Muscle of back (tissue), 11 donors: ENCODE data around the gene ZBTB16. TPM values are rescaled to one million over a fixed set of nuclear protein-coding genes. Genes with fewer than 3 reads are reported as not detected.

Experiments
- DNase-seq, 3 donors: peaks; one replicate each; pipeline versions ENCODE4 v3.0.0 to v3.0.0-alpha.2; 2013
- polyA plus RNA-seq, 10 donors: library from polyadenylated mRNA; unstranded; fragments of 120-200 nt; gene quantifications; one replicate each; pipeline ENCODE4 v1.2.1, GENCODE V29; 2013; ENCODE audit not compliant: insufficient read length in 10 of 10

The ZBTB16 gene
- polyA plus RNA-seq, 10 donors = 3.2 to 10.1 (median 5.9) TPM

DNA sequence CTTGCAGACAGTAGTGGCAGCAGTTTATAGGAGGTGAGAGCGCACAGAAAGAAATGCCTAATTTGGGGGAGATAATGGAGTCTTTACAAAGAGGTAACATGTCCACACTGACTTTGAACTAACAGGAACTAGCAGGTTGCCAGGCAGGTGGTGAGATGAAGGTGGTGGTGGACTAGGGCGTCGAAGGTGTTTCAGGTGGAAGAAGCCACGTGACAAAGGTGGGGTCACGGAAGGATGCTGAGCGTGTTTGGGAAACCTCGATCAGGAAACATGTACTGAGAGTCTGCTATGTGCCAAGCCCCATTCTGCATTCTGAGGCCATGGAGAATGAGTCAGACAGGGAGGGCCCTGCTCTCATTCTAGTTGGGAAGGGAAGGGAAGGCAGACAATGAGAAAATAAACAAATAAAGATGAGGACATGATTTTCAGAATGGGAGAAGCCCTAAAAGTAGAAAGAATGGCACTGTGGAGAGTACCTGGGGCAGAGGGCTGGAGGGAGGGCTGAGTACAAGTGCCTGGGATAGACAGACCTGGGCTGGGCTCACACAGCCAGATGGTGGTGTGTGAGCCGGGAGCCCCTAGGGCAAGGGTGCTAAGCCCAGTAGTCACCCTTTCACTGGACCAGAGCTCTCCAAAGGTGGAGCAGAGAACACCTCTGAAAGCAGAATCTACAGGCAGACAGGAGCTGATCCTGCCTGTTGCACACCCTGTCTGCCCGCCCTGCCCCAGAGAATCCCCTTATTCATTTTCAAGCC is 220.5 kb downstream of the ZBTB16 start:
- DNase-seq = no peak

GRCh38 chr11:114280696-114281095 is 221.2 kb downstream of the ZBTB16 start:
- peak; percentile 64 to 72 (median 69) for DNase-seq

GRCh38 chr11:114281388-114281956 is 222.0 kb downstream of the ZBTB16 start:
- DNase-seq = no peak

- DNase-seq = no peak
Observed at GRCh38 chr11:114282488-114282887, 223.0 kb downstream of the ZBTB16 start.

GRCh38 chr11:114283422-114283821 is 223.9 kb downstream of the ZBTB16 start:
- DNase-seq = no peak

DNA sequence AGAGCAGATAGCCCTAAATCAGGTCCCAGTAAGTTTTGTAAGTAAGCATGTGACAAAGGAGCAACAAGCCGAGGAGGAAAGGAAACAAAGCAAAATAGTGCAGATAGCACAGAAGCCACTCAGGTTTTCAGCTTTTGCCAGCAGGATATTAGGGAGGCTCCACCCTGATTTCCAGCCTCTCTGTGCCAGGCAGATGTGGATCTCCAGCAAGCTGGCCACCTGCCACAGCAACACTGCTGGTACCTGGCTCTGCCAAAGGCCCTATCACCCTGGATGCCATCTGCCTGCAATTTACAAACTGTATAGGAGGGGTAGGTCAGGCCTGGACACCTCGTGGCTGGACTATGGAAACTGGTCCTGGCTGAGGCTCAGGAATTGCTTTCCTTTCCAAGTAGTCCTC is 224.5 kb downstream of the ZBTB16 start:
- no peak for DNase-seq

GRCh38 chr11:114284914-114285313 is 225.4 kb downstream of the ZBTB16 start:
- no peak for DNase-seq

DNA sequence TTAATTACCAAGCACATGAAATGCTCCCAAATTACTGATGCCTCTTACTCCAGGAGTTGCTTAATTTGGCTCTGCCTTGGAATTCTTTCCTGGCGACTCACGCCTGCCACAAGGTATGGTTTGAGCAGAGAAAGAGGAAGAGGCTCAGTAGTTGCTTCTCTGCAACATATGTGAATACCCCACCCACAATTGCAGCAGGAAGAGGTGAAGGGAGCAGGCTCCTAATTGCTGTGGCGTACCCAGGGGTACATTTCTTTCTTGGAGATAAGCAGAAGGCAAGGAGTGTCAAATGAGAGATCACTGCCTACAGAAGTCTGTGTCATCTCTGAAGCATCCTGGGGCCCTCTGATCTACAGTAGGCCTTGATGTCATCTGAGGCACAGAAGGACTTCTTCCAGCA is 226.1 kb downstream of the ZBTB16 start:
- peak in 1 of 3 donors; percentile 55 for DNase-seq

DNA sequence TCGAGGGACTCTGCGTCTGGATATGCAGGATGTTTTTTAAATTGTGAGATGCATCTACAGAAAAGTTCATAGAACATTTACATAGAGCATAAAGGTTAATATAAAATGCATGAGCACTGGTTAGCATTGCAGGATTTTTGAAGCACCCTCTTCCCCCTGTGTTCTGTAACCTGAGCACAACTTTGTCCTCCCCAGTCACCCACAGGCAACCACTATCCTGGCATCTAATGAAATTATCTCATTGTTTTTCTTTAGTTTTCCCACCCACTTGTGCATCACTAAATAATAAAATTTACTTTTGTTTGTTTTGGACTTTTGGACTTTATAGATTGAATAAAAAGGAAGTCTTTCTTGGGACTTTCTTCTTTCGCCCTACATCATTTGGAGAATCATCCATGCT is 226.7 kb downstream of the ZBTB16 start:
- DNase-seq = no peak

DNA sequence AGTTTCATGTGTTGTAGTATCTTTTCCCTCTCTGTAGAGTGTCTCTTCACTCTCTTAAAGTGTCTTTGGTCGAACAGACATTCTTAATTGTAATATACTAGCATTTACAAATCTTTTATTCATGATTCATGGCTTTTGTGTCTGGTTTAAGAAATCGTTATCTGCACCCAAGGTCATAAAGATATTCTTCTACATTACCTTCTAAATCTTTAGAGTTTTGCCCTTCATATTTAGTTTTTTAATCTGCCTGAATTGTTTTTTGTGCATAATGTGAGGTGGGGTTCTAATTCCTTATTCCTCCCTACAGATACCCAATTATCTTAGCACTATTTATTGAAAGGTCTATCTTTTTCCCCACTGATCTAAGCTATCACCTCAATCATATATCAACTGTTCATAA is 227.6 kb downstream of the ZBTB16 start:
- no peak for DNase-seq

GRCh38 chr11:114288136-114288535 is 228.6 kb downstream of the ZBTB16 start:
- DNase-seq = no peak

DNA sequence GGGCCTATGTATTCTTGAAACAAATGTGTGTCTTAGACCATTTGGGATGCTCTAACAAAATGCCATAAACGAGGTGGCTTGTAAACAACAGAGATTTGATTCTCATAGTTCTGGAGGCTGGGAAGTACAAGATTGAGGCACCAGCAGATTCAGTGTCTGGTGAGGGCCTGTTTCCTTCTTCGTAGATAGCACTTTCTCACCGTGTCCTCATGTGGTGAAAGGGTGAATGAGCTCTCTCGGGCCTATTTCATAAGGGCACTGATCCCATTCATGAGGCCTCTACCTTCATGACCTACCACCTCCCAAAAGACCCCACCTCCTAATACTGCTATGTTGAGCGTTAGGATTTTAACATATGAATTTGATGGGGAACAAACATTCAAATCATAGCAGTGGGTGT is 230.3 kb downstream of the ZBTB16 start:
- DNase-seq = no peak

DNA sequence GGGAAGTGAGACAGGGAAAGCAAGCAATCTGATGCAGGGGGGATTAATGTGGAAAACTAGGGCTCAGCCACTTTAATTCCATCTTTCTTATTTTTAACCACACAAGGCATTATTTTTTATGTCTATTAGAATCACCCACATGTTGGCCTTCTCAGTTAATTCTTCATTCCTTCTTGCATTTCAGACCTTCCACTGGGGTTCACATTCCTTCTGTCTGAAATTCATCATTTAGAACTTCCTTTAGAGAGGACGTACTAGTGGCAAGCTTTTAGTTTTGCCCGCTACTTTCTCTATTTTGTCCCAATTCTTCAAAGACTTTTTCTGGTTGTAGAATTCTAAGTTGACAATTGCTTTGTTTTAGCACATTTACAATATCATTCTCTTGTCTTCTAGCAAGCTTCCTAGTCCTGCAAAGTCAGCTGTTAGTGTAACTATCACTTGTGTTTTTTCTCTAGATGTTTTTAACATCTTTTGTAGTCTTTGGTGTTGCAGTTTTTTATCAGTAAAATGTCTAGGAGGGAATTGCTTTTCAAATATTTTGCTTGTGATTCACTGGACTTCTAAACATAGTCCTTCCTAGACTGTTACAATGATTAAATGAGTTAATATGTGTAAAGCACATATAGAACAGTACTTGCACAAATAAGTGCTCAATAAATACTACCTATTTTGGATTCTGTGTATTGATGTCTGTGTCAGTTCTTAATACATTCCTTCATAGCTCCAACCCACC is 231.2 kb downstream of the ZBTB16 start:
- no peak for DNase-seq

GRCh38 chr11:114291381-114291780 is 231.9 kb downstream of the ZBTB16 start:
- DNase-seq = peak in 2 of 3 donors; percentile 44 to 60

- DNase-seq = peak in 2 of 3 donors; percentile 32 to 81
Observed at GRCh38 chr11:114291842-114292680, 232.6 kb downstream of the ZBTB16 start.

- no peak for DNase-seq
Observed at GRCh38 chr11:114293201-114293711, 233.7 kb downstream of the ZBTB16 start.

DNA sequence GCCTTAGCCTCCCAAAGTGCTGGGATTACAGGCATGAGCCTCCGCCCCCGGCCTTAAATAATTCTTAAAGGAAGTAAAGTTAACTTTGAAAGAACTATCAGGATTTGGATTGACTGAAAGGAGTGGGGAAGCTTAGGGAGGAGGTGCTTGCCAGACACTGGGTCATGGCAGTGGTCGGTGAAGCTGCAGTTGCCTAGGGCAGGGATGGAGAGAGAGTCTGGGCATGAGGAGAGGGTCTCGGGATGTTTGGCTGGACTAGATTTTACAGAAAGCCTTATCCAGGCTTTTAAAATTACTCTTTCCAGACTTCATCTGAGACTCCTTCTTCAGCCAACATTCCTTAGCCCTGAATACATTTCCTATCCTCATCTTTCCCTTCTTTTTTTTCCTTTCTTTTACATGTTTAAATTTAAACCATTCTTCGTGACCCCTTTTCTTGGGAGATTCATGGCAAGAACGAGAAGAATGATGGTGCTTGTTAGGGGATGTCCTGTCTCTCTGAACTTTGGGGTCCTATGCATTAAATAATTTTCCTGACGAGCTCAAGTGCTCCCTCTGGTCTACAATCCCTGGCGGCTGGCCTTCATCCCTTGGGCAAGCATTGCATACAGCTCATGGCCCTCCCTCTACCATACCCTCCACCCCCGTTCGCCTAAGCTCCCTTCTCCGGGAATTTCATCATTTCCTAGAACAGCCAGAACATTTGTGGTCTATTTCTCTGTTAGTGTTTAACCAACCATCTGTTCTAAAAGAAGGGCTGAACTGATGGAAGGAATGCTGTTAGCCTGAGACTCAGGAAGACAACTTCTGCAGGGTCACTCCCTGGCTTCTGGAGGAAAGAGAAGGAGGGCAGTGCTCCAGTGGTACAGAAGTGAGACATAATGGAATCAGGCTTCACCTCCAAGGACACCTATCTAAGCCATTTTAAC is 236.4 kb downstream of the ZBTB16 start, which contains the start of gene NNMT:
NNMT (plus strand) TSS at position 724 of the 929 bp plus-strand sequence; CDS start at position 882, 158 bp downstream.
- peak; percentile 77 to 96 (median 87) for DNase-seq

- peak in 1 of 3 donors; percentile 29 for DNase-seq
Observed at GRCh38 chr11:114296605-114297372, 237.3 kb downstream of the ZBTB16 start.
